Karpas-422 (cell line): ENCODE measurements around the gene IFNL1. TPM values are rescaled to one million over a fixed set of nuclear protein-coding genes. Genes with fewer than 3 reads are reported as not detected.
"Not testable (repeated sequence)": the region's sequence is repeated elsewhere in the genome, so short reads cannot be mapped to it uniquely, and the experiment has no call there.

Experiments
- DNase-seq: peaks from one replicate; pipeline ENCODE4 v3.0.0-alpha.2; 2015
- H2AFZ ChIP-seq: fragments of 200-600 bp; sonication (generic); 2 replicates; pipeline ENCODE4 v1.6.1; 2014; ENCODE audit warnings: antibody characterized with exemption, low read length, mixed read lengths
- H3K27ac ChIP-seq: fragments of 200-600 bp; sonication (generic); 2 replicates; pipeline ENCODE4 v1.5.1; 2014; ENCODE audit warnings: mild to moderate bottlenecking, low read length, moderate library complexity
- H3K27me3 ChIP-seq: fragments of 200-600 bp; sonication (generic); 2 replicates; pipeline ENCODE4 v1.6.1; 2014; ENCODE audit warnings: low read length, mixed read lengths
- H3K36me3 ChIP-seq: fragments of 200-600 bp; sonication (generic); 2 replicates; pipeline ENCODE4 v1.6.1; 2014; ENCODE audit warnings: low read length, mixed read lengths; ENCODE audit not compliant: insufficient read depth
- H3K4me1 ChIP-seq: fragments of 200-600 bp; sonication (generic); 2 replicates; pipeline ENCODE4 v1.6.1; 2014; ENCODE audit warnings: mild to moderate bottlenecking, low read length, mixed read lengths
- H3K4me2 ChIP-seq: fragments of 200-600 bp; sonication (generic); 2 replicates; pipeline ENCODE4 v1.6.1; 2014; ENCODE audit warnings: low read length, low read depth, mild to moderate bottlenecking; ENCODE audit not compliant: poor library complexity, severe bottlenecking
- H3K4me3 ChIP-seq: fragments of 200-600 bp; sonication (generic); 2 replicates; pipeline ENCODE4 v1.5.1; 2014; ENCODE audit warnings: mild to moderate bottlenecking, antibody characterized with exemption, low read length, mixed read lengths
- H3K79me2 ChIP-seq: fragments of 200-600 bp; sonication (generic); 2 replicates; pipeline ENCODE4 v1.6.1; 2014; ENCODE audit warnings: mild to moderate bottlenecking, low read length, mixed read lengths
- H3K9ac ChIP-seq: fragments of 200-600 bp; sonication (generic); 2 replicates; pipeline ENCODE4 v1.6.0; 2014; ENCODE audit warnings: low read length
- H3K9me2 ChIP-seq: fragments of 200-600 bp; sonication (generic), shearing (Covaris generic); replicated peaks from 2 replicates; pipeline ENCODE4 v1.6.0; 2014; ENCODE audit warnings: mild to moderate bottlenecking, low read length, moderate library complexity; ENCODE audit not compliant: insufficient read depth
- H3K9me3 ChIP-seq: fragments of 300-700, 200-600 bp; sonication (generic); 2 replicates; pipeline ENCODE4 v1.6.1; 2014; ENCODE audit warnings: low read length, mixed read lengths
- H4K20me1 ChIP-seq: fragments of 200-600 bp; sonication (generic); 2 replicates; pipeline ENCODE4 v1.6.1; 2014; ENCODE audit warnings: mild to moderate bottlenecking, antibody characterized with exemption, low read length, low read depth; ENCODE audit not compliant: insufficient read depth
- total RNA-seq: library from RNA; depleted of rRNA; stranded (reverse); fragments of >200 nt; shearing (Covaris generic); gene quantifications from 2 replicates; pipeline ENCODE4 v1.2.3, GENCODE V29; 2014; ENCODE audit warnings: low replicate concordance

The IFNL1 gene
- total RNA-seq, 1 experiment from 2014 or later: not detected

DNA sequence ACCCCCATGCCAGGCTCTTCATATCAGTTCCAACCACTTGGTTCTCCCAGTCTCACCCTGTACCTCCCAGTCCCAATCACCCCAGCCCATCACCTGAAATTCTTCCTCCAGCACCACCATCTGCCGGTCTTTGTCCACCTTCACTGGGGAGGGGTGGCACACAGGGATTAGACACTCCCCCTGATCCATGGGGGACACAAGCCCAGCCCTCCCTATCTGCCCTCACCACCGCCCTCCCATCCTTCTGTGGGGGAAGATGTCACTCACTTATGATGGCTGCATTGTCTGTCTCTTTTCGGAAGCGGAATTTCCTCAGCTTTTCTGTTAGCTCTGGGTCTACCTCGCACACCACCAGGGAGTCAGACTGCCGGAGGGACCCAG lies 39.0 kb downstream of the IFNL1 start:
- no peaks in the 10 kb centered on the region for H3K9me3 ChIP-seq
- H3K27me3 ChIP-seq: no peaks in the 10 kb centered on the region
- H3K4me3 ChIP-seq: no peak overlapping the region
- H3K79me2 ChIP-seq: no peaks in the 10 kb centered on the region
- no peak for DNase-seq
- no peak overlapping the region for H3K9ac ChIP-seq
- H3K9me2 ChIP-seq: no peaks in the 10 kb centered on the region
- H2AFZ ChIP-seq: no peak overlapping the region
- H3K4me1 ChIP-seq: no peaks in the 10 kb centered on the region
- H4K20me1 ChIP-seq: no peaks in the 10 kb centered on the region
- H3K4me2 ChIP-seq: no peak overlapping the region
- no peaks in the 10 kb centered on the region for H3K36me3 ChIP-seq
- no peak overlapping the region for H3K27ac ChIP-seq

- Histone ChIP-seq H3K4me1 (peaks cover 7% of the 10 kb centered on the region), H3K4me2 (no peak overlapping the region), H3K4me3 (no peak overlapping the region), H4K20me1 (no peaks in the 10 kb centered on the region), H3K9ac (no peak overlapping the region), H3K27ac (no peak overlapping the region), H3K27me3 (no peaks in the 10 kb centered on the region), H3K79me2 (no peaks in the 10 kb centered on the region), H3K9me3 (no peaks in the 10 kb centered on the region), H3K9me2 (no peaks in the 10 kb centered on the region), H3K36me3 (no peaks in the 10 kb centered on the region), H2AFZ (no peak overlapping the region)
- no peak for DNase-seq
Observed at GRCh38 chr19:39336483-39336882, 40.3 kb downstream of the IFNL1 start.

DNA sequence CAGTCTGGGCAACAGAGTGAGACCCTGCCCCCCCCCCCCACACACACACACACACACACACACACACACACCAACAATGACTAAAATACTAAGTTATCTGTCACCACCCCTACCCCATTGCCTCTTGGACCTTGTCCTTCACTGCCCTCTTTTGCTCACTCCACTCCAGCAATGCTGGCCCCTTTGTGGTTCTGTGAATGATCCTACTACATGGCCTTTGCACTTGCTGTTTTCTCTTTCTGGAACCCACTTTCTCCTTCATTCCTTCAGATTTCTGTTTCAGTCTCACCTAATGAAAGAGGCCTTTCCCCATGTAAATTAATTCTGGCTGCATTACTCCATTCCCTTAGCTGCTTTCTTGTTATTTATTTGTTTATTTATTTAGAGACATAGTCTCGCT lies 43.5 kb downstream of the IFNL1 start:
- no peak for DNase-seq
- Histone ChIP-seq H3K4me2 (no peak overlapping the region), H3K9me3 (no peaks in the 10 kb centered on the region), H3K27ac (no peak overlapping the region), H3K4me3 (no peak overlapping the region), H4K20me1 (no peaks in the 10 kb centered on the region; the same call in 1 of the 2 replicates), H3K36me3 (no peaks in the 10 kb centered on the region), H3K27me3 (no peaks in the 10 kb centered on the region), H3K79me2 (peaks cover 21% of the 10 kb centered on the region), H3K9me2 (no peaks in the 10 kb centered on the region), H2AFZ (no peak overlapping the region), H3K9ac (no peak overlapping the region), H3K4me1 (peaks cover 24% of the 10 kb centered on the region)

- H3K9me3 ChIP-seq, H3K4me3 ChIP-seq, H3K9ac ChIP-seq, H3K27me3 ChIP-seq, DNase-seq, H3K27ac ChIP-seq, H3K36me3 ChIP-seq, H2AFZ ChIP-seq, H4K20me1 ChIP-seq, H3K4me2 ChIP-seq, H3K9me2 ChIP-seq: not testable (repeated sequence)
- Histone ChIP-seq H3K79me2 (peaks cover 26% of the 10 kb centered on the region), H3K4me1 (peaks cover 29% of the 10 kb centered on the region)
Observed at GRCh38 chr19:39340156-39340555, 43.9 kb downstream of the IFNL1 start.

- Histone ChIP-seq H3K79me2 (peaks cover 37% of the 10 kb centered on the region), H3K36me3 (no peaks in the 10 kb centered on the region), H2AFZ (peak overlapping the region; percentile 66), H3K9me2 (no peaks in the 10 kb centered on the region), H3K9me3 (no peaks in the 10 kb centered on the region), H4K20me1 (no peaks in the 10 kb centered on the region; the same call in 1 of the 2 replicates), H3K9ac (peak overlapping the region; percentile 70), H3K27ac (no peak overlapping the region), H3K4me1 (peaks cover 40% of the 10 kb centered on the region), H3K4me2 (peak overlapping the region; percentile 84), H3K27me3 (no peaks in the 10 kb centered on the region), H3K4me3 (peak overlapping the region; percentile 72)
- no peak for DNase-seq
Observed at GRCh38 chr19:39341129-39341718, 45.0 kb downstream of the IFNL1 start.

GRCh38 chr19:39341719-39342604 lies 45.8 kb downstream of the IFNL1 start, which contains the start of gene SAMD4B:
TSS of gene SAMD4B (plus strand) at chr19:39342421. CDS start at chr19:39356894, 14,473 bp downstream.
- no peaks in the 10 kb centered on the region for H3K27me3 ChIP-seq
- H3K4me3 ChIP-seq: peak within 1 kb of the TSS; percentile 92
- peak within 1 kb of the TSS; percentile 45 for H3K27ac ChIP-seq
- peak within 1 kb of the TSS; percentile 98 for H3K9ac ChIP-seq
- peaks cover 44% of the 10 kb centered on the region for H3K79me2 ChIP-seq
- H3K36me3 ChIP-seq: no peaks in the 10 kb centered on the region
- DNase-seq: peak; percentile 99
- H3K4me2 ChIP-seq: peak within 1 kb of the TSS; percentile 94
- H2AFZ ChIP-seq: peak within 1 kb of the TSS; percentile 66
- no peaks in the 10 kb centered on the region; the same call in 1 of the 2 replicates for H4K20me1 ChIP-seq
- peaks cover 43% of the 10 kb centered on the region for H3K4me1 ChIP-seq
- H3K9me2 ChIP-seq: no peaks in the 10 kb centered on the region
- no peaks in the 10 kb centered on the region for H3K9me3 ChIP-seq

GRCh38 chr19:39342647-39343305 lies 46.6 kb downstream of the IFNL1 start:
- Histone ChIP-seq H3K4me3 (peak overlapping the region; percentile 92), H3K79me2 (peaks cover 52% of the 10 kb centered on the region), H3K9ac (peak overlapping the region; percentile 98), H3K9me2 (no peaks in the 10 kb centered on the region), H2AFZ (no peak overlapping the region), H3K27ac (peak overlapping the region; percentile 45), H3K4me2 (peak overlapping the region; percentile 94), H3K4me1 (peaks cover 43% of the 10 kb centered on the region), H3K36me3 (no peaks in the 10 kb centered on the region), H4K20me1 (no peaks in the 10 kb centered on the region; the same call in 1 of the 2 replicates), H3K27me3 (no peaks in the 10 kb centered on the region), H3K9me3 (no peaks in the 10 kb centered on the region)
- no peak for DNase-seq

GRCh38 chr19:39345956-39346355 lies 49.7 kb downstream of the IFNL1 start:
- H3K27ac ChIP-seq: no peak overlapping the region
- H3K9me2 ChIP-seq: no peaks in the 10 kb centered on the region
- H3K27me3 ChIP-seq: no peaks in the 10 kb centered on the region
- H3K4me3 ChIP-seq: no peak overlapping the region
- no peak overlapping the region for H3K9ac ChIP-seq
- H3K4me2 ChIP-seq: no peak overlapping the region
- no peak for DNase-seq
- peaks cover 6% of the 10 kb centered on the region; the same call in 1 of the 2 replicates for H3K36me3 ChIP-seq
- no peaks in the 10 kb centered on the region; the same call in 1 of the 2 replicates for H4K20me1 ChIP-seq
- H2AFZ ChIP-seq: no peak overlapping the region
- H3K9me3 ChIP-seq: no peaks in the 10 kb centered on the region
- H3K79me2 ChIP-seq: peaks cover 72% of the 10 kb centered on the region
- H3K4me1 ChIP-seq: peaks cover 39% of the 10 kb centered on the region
